ENCODE results near the gene ZGLP1.

Gene ZGLP1

DNA sequence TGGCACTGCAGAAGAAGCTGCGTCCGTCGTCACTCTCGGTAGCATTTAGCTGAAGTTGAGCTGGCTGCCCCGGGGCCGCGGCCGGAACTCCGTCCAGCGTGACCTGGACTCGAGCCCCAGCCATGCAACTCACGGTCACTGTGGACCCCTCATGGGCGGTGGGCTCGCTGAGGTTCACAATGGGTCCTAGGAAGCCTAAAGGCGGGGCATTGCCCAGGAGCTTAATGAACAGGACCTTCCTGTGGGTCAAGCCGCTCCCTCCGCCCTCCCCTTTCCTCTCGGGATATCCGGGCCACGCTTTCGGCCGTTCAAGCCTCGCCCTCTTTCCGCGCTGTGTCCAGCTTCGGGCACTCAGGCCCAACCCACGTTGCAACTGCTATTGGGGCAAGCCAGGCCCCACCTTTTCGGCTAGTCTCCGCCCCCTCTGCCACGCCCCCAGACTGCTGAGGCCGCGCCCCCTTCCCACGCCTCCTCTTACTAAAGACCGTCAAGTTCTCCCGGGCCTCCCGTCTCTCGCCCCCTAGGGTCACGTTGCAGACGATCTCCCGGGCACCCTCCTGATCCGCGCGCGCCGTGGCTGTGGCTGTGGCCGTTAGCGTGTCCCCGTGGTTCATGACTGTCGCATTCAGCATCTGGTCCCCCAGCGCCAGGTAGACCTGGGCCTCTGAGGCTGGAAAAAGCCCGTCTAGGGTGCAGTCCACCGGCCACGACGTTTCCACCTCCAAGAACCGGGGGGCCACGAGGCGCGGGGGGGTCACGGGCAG, 25.2 kb upstream of the ZGLP1 start:
- TF ChIP-seq ELF4 (IDR thresholded peaks at IDR 0.05) (no peak), ZNF384 (IDR thresholded peaks at IDR 0.05) (no peak), CTBP1 (IDR thresholded peaks at IDR 0.05; ENCODE audit: borderline replicate concordance) (no peak), NFRKB (IDR thresholded peaks at IDR 0.05) (no peak), SUZ12 (IDR thresholded peaks at IDR 0.05) (no peak), FOXA1 (IDR thresholded peaks at IDR 0.05) (no peak), HDGF (IDR thresholded peaks at IDR 0.05; ENCODE audit: borderline replicate concordance) (no peak), L3MBTL2 (conservative IDR thresholded peaks at IDR 0.05) (no peak), FOXK2 (IDR thresholded peaks at IDR 0.05) (no peak), SP1 (IDR thresholded peaks at IDR 0.05) (no peak), LEF1 (IDR thresholded peaks at IDR 0.05; ENCODE audit: borderline replicate concordance) (no peak), BHLHE40 (IDR thresholded peaks at IDR 0.05; ENCODE audit: borderline replicate concordance) (no peak), PKNOX1 (IDR thresholded peaks at IDR 0.05) (no peak), ARNT (IDR thresholded peaks at IDR 0.05) (no peak), FOXM1 (IDR thresholded peaks at IDR 0.05; ENCODE audit: borderline replicate concordance) (no peak), TARDBP (IDR thresholded peaks at IDR 0.05) (no peak)
- ChIA-PET POLR2A (interaction anchor here (1.5 to 2.9 kb wide), 8 partner anchors 7 to 89 kb away, joined by 3 to 41 read pairs (median 8); partner anchors contain the start of genes ICAM4, ICAM5 and TYK2), CTCF (interaction anchor here (0.9 to 1.0 kb wide), 3 partner anchors 10 to 65 kb away, joined by 3 to 4 read pairs (median 4); no protein-coding TSS in a partner anchor)
- DNase-seq (ENCODE audit: extremely low spot score): peak; percentile 88

DNA sequence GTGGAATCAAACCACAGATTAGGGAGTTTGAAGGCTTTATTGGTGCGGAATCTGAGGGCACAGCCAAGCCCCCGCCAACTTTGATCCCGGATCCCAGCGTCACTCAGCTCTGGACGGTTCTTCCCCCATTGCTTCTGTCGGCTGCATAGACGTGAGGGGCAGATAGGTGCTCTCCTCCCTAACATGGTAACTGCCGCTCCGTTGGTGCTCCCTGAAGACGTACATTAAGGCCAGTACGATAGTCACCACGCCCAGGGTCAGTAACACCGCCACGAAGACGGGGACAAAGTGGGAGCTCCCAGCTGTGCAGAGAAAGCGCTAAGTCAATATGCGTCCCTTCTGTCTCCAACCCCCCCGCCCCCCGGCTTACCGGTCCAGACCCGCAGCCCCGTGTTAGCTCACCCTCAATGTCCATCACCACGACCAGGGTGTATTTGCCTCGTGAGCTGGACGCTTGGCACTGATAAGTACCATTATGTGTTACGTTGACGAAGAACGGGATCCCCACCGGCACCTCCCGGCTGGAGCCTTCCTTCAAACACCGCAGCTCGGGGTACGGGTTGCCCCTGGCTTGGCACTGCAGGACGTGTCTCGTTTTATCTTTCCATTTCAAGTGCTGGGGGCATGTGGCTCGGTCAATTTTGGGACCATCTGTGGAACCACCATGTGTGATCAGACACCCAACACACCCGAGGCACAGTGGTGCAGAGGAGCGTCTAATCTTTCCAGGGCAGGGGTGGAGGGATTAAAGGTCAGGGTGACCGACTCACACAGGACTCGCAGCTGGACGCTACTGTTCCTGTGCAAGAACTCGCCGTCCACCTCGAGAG, 24.4 kb upstream of the ZGLP1 start:
- TF ChIP-seq FOXM1 (IDR thresholded peaks at IDR 0.05; ENCODE audit: borderline replicate concordance) (no peak), FOXK2 (IDR thresholded peaks at IDR 0.05) (no peak), HDGF (IDR thresholded peaks at IDR 0.05; ENCODE audit: borderline replicate concordance) (no peak), TARDBP (IDR thresholded peaks at IDR 0.05) (no peak), L3MBTL2 (conservative IDR thresholded peaks at IDR 0.05) (peak; percentile 28; the same call in 1 of the 2 replicates), FOXA1 (IDR thresholded peaks at IDR 0.05) (no peak)
- POLR2A ChIA-PET: interaction anchor here (0.5 to 2.9 kb wide), 17 partner anchors 8 to 94 kb away, joined by 3 to 41 read pairs (median 5); partner anchors contain the start of genes FDX2, ICAM4, ICAM5 and TYK2
- no peak for DNase-seq (ENCODE audit: extremely low spot score)
- CTCF ChIA-PET: interaction anchor here (0.5 to 1.1 kb wide), 4 partner anchors 11 to 417 kb away, joined by 4 read pairs; no protein-coding TSS in a partner anchor

DNA sequence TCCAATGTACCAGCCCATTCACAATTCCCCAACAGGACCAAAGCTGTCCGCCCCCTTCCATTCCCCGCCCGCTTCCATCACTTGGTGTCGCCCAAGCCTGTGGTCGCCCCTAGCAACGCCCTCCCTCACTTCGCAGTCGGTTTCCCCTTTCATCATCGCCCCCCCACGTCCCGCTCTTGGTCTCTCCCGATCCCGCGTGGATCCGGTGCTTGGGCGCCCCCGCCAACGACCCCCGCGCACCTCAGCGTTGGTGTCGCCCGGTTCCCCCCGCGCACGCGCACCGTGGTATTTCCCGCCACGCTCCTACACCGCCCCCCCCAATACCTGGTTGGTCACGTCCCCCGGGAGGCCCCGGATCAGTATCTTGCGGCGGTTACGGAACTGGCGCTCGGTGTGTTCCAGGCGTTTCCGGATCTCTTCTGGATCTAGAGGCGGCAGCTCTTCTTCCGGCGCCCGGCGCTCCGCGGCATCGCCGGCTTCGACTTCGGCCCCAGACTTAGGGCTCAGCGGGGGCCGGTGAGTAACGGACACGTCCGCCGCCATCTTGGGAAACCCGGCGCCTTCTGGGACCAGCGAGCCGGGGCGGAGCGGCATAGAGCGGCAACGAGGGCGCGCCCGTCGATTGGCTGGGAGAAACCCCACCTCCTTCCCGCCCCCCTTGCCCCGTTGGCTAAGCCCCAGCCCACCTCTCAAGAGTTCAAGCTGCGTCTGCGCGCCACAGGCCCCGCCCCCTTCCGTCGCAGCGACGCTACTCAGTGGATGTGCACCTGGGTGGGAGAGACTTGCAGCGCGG, 23.5 kb upstream of the ZGLP1 start, which contains the start of gene RAVER1:
RAVER1 (minus strand) TSS at position 565 of the 793 bp plus-strand sequence; CDS start at position 543, 22 bp downstream.
- TF ChIP-seq ARNT (IDR thresholded peaks at IDR 0.05) (0 out of 2 replicates have a peak, but pooled peaks have one; percentile 56), PKNOX1 (IDR thresholded peaks at IDR 0.05) (no peak), SP1 (IDR thresholded peaks at IDR 0.05) (no peak), FOXM1 (IDR thresholded peaks at IDR 0.05; ENCODE audit: borderline replicate concordance) (peak; percentile 39; the same call in 1 of the 2 replicates), BHLHE40 (IDR thresholded peaks at IDR 0.05; ENCODE audit: borderline replicate concordance) (peak; percentile 75), L3MBTL2 (conservative IDR thresholded peaks at IDR 0.05) (peak; percentile 84), FOXA1 (IDR thresholded peaks at IDR 0.05) (no peak), SUZ12 (IDR thresholded peaks at IDR 0.05) (no peak), FOXK2 (IDR thresholded peaks at IDR 0.05) (no peak), TARDBP (IDR thresholded peaks at IDR 0.05) (peak; percentile 89)
- CTCF ChIA-PET: interaction anchor here (1.1 kb wide), 1 partner anchor 55 kb away, joined by 4 read pairs; no protein-coding TSS in a partner anchor
- peak; percentile 98 for DNase-seq (ENCODE audit: extremely low spot score)
- POLR2A ChIA-PET: interaction anchor here (0.5 to 2.9 kb wide), 16 partner anchors 8 to 95 kb away, joined by 3 to 41 read pairs (median 5); partner anchors contain the start of genes FDX2, ICAM4, ICAM5 and TYK2

- POLR2A ChIA-PET: interaction anchor here (0.8 to 2.9 kb wide), 6 partner anchors 10 to 74 kb away, joined by 3 to 41 read pairs (median 5); partner anchors contain the start of genes ICAM4, ICAM5 and TYK2
- DNase-seq (ENCODE audit: extremely low spot score): no peak
- TF ChIP-seq ZNF384 (IDR thresholded peaks at IDR 0.05) (no peak), LEF1 (IDR thresholded peaks at IDR 0.05; ENCODE audit: borderline replicate concordance) (no peak), ARNT (IDR thresholded peaks at IDR 0.05) (no peak), BHLHE40 (IDR thresholded peaks at IDR 0.05; ENCODE audit: borderline replicate concordance) (no peak), NFRKB (IDR thresholded peaks at IDR 0.05) (no peak)
- CTCF ChIA-PET: no interaction called here
Observed at GRCh38 chr19:10332158-10332964, 22.7 kb upstream of the ZGLP1 start.

DNA sequence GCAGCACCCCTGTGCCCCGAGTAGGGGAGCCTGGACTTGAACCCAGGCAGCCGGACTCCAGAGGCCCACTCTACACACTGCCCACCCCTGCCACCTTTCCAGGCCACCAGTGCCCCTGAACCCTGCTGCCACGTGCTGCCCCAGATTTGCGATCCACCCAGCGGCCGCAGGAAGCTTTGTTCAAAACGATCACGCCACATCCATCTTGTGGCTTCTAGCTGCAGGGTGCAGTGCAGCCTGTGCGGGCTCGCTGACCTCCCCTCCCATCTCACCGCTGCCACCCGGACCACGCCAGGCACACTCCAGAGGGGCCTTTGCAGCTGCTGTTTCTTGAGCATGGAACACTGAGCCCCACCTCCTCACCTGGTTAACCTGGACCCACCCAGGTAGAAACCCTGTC, 19.9 kb upstream of the ZGLP1 start:
- TF ChIP-seq ARNT (IDR thresholded peaks at IDR 0.05) (no peak), ELF4 (IDR thresholded peaks at IDR 0.05) (no peak), SUZ12 (IDR thresholded peaks at IDR 0.05) (no peak), PKNOX1 (IDR thresholded peaks at IDR 0.05) (no peak), LEF1 (IDR thresholded peaks at IDR 0.05; ENCODE audit: borderline replicate concordance) (no peak), CTBP1 (IDR thresholded peaks at IDR 0.05; ENCODE audit: borderline replicate concordance) (no peak), BHLHE40 (IDR thresholded peaks at IDR 0.05; ENCODE audit: borderline replicate concordance) (no peak), L3MBTL2 (conservative IDR thresholded peaks at IDR 0.05) (no peak), NFRKB (IDR thresholded peaks at IDR 0.05) (no peak), FOXK2 (IDR thresholded peaks at IDR 0.05) (no peak), FOXM1 (IDR thresholded peaks at IDR 0.05; ENCODE audit: borderline replicate concordance) (no peak), FOXA1 (IDR thresholded peaks at IDR 0.05) (no peak), ZNF384 (IDR thresholded peaks at IDR 0.05) (no peak), TARDBP (IDR thresholded peaks at IDR 0.05) (no peak), HDGF (IDR thresholded peaks at IDR 0.05; ENCODE audit: borderline replicate concordance) (no peak), SP1 (IDR thresholded peaks at IDR 0.05) (no peak)
- DNase-seq (ENCODE audit: extremely low spot score): no peak
- POLR2A ChIA-PET: interaction anchor here (1.0 kb wide), 1 partner anchor 11 kb away, joined by 3 read pairs; no protein-coding TSS in a partner anchor
- CTCF ChIA-PET: no interaction called here

Data from HEK293T (cell line).